Activated CD8-positive, alpha-beta memory T cell treated with anti-CD3 and anti-CD28 coated beads for 4 hours (primary cell): ENCODE results near the gene SRSF6.
"Not testable (repeated sequence)": the region's sequence is repeated elsewhere in the genome, so short reads cannot be mapped to it uniquely, and the experiment has no call there.

Experiments
- DNase-seq, 2 donors: peaks; one replicate each; pipeline ENCODE4 v3.0.0-alpha.2; 2020; ENCODE audit warnings: low read depth in 2 of 2

SRSF6 gene

DNA sequence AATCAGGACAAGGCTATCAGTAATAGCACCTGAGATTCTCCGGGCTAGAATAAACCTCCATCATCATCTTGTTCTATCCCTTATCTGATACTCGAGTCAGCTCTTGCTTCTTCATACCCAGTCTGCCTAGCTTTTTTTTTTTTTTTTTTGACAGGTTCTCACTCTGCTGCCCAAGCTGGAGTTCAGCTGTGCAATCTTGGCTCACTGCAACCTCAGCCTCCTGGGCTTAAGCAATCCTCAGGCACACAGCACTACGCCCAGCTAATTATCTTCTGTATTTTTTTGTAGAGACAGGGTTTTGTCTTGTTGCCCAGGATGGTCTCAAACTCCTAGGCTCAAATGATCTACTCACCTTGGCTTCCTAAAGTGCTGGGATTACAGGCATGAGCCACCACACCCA, 19.5 kb downstream of the SRSF6 start:
- no peak for DNase-seq

- no peak for DNase-seq
Measured at GRCh38 chr20:43477619-43478018, 19.9 kb downstream of the SRSF6 start.

GRCh38 chr20:43490038-43490437, 32.3 kb downstream of the SRSF6 start:
- DNase-seq: no peak

DNA sequence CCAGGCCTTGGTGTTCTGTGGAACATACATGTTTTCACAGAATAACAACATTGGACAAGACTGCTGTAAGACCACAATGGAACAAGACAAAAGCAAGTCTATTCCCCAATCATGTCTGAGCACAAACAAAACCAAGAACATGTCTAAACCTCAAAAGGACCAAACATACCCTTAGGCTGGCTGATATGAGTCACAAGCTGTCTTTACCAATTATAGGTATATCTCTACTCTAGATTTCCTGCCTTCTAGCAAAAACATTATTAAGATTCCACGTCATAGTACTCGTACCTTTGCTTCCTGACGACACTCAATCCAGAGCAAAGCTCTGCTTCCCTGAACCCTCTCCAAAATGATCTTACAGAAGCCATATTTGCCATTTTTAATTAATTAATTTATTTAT, 34.4 kb downstream of the SRSF6 start:
- DNase-seq: no peak

GRCh38 chr20:43495388-43495787, 37.7 kb downstream of the SRSF6 start:
- DNase-seq: no peak

GRCh38 chr20:43502021-43502420, 44.3 kb downstream of the SRSF6 start:
- DNase-seq: not testable (repeated sequence)

- no peak for DNase-seq
Measured at GRCh38 chr20:43506238-43506637, 48.5 kb downstream of the SRSF6 start.

GRCh38 chr20:43507150-43508080, 49.7 kb downstream of the SRSF6 start, which contains the start of gene L3MBTL1:
TSS of gene L3MBTL1 (plus strand) at chr20:43507697. CDS start at chr20:43513504, 5,807 bp downstream.
- DNase-seq: no peak

GRCh38 chr20:43508106-43508505, 50.4 kb downstream of the SRSF6 start:
- no peak for DNase-seq

- DNase-seq: no peak
Measured at GRCh38 chr20:43508604-43509040, 50.9 kb downstream of the SRSF6 start.

GRCh38 chr20:43511879-43512278, 54.2 kb downstream of the SRSF6 start:
- DNase-seq: no peak

DNA sequence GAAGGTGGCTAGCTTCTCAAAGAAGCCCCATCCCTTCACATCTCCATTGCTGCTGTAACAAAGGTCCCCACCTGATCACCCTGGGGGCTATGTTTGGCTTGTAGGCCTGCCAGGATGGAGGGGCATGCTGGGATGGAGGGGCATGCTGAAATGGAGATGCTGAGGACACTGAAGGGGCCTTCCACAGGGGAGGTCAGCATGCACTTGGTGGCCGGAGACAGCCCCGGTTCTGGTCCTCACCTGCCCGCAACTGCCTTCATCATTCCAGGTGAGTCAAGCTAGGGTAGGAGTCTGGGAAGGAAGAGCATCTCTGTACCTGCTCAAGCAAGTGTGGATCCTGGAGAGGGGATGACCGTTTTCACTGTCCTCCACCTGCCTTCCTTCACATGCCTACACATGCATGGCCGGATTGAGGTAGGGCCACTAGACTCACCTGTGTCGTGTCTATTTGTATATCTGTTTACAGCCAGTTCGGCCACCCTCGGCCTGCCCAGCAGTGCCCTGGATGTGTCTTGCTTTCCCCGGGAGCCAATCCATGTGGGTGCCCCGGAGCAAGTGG, 55.8 kb downstream of the SRSF6 start:
- DNase-seq: no peak
